ENCODE measurements around the gene GNAS.

DNA sequence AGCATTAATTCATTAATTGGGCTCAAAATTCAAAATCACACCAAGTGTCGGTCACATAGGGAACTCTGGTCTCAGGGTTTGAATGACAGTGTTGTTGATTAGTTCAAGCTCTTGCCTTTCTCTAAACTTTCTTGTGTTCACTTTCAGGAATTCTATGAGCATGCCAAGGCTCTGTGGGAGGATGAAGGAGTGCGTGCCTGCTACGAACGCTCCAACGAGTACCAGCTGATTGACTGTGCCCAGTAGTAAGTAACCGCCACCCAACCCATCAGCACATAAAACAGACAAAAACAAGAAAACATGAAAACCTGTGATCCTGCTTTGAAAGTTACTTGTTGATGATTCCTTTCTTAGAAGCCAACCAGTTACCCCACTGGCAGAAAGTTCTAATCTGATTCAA, 52.7 kb downstream of the GNAS start:
- TF ChIP-seq, protein P1, sequence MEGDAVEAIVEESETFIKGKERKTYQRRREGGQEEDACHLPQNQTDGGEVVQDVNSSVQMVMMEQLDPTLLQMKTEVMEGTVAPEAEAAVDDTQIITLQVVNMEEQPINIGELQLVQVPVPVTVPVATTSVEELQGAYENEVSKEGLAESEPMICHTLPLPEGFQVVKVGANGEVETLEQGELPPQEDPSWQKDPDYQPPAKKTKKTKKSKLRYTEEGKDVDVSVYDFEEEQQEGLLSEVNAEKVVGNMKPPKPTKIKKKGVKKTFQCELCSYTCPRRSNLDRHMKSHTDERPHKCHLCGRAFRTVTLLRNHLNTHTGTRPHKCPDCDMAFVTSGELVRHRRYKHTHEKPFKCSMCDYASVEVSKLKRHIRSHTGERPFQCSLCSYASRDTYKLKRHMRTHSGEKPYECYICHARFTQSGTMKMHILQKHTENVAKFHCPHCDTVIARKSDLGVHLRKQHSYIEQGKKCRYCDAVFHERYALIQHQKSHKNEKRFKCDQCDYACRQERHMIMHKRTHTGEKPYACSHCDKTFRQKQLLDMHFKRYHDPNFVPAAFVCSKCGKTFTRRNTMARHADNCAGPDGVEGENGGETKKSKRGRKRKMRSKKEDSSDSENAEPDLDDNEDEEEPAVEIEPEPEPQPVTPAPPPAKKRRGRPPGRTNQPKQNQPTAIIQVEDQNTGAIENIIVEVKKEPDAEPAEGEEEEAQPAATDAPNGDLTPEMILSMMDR (IDR thresholded peaks at IDR 0.05; ENCODE audit: low read depth, low read length), result no peak
- no peak for TF ChIP-seq EZH2phosphoT487 (IDR thresholded peaks at IDR 0.05; ENCODE audit: low read depth)
